HCT116 (cell line): ENCODE measurements around the gene CST8. TPM values are rescaled to one million over a fixed set of nuclear protein-coding genes. Genes with fewer than 3 reads are reported as not detected.

Experiments used
- ATAC-seq: fragments of 200-7000 bp; cut with Tn5 transposase; 2 replicates; pipeline ENCODE4 v1.9.1; 2020; ENCODE audit warnings: mild to moderate bottlenecking, moderate library complexity
- BruUV-seq: library from RNA; stranded (reverse); fragments of 400-500 nt; replicated peaks from 2 replicates; lab custom pipeline; 2021; lab: Mats Ljungman, UMichigan
- CTCF ChIA-PET: fragments of 300-600 bp; sonication (Branson Sonifier 250); formaldehyde crosslinking; loops from one replicate; lab custom pipeline; 2021; ENCODE audit warnings: antibody characterized with exemption; lab: Charles Lee
- POLR2A ChIA-PET: fragments of 300-600, 350-600 bp; sonication (Branson Sonifier 250); formaldehyde crosslinking; loops from one replicate; lab custom pipeline; 2021; ENCODE audit warnings: antibody characterized with exemption; lab: Charles Lee
- RAD21 ChIA-PET, 2 experiments: fragments of 300-600 bp; sonication (Branson Sonifier 250); formaldehyde crosslinking; loops; one replicate each; lab custom pipeline; 2023; ENCODE audit warnings: low total read pairs in 2 of 2; ENCODE audit not compliant: uncharacterized antibody in 2 of 2, unreplicated experiment in 2 of 2, low non-redundant PET in 1 of 2; lab: Charles Lee
- DNase-seq: peaks from one replicate; pipeline ENCODE4 v3.0.0-alpha.2; 2010; ENCODE audit warnings: low read depth, low spot score
- H2AFZ ChIP-seq: fragments of 200-600 bp; shearing (Covaris generic), sonication (generic); 2 replicates; pipeline ENCODE4 v1.6.1; 2017; ENCODE audit warnings: low read depth, mixed run types, mixed read lengths, antibody characterized with exemption, low read length; ENCODE audit not compliant: poor library complexity, severe bottlenecking
- H3K27ac ChIP-seq: 2 replicates; pipeline ENCODE4 v1.5.1; 2012; ENCODE audit warnings: low read depth, low read length
- H3K27me3 ChIP-seq: fragments of 200-600 bp; sonication (generic); 2 replicates; pipeline ENCODE4 v1.6.1; 2016; ENCODE audit warnings: mixed run types, low read length, mixed read lengths; ENCODE audit not compliant: insufficient read depth
- H3K36me3 ChIP-seq, 2 experiments: fragments of 200-500 bp in 1 of 2; fragments of 200-600 bp in 1 of 2; sonication (Bioruptor generic) in 1 of 2; sonication (generic) in 1 of 2; 2 replicates each; pipeline versions ENCODE4 v1.5.1 to v1.6.1; 2014 to 2016; ENCODE audit warnings: low read length in 2 of 2, inconsistent platforms in 1 of 2, mixed read lengths in 1 of 2, mixed run types in 1 of 2; ENCODE audit not compliant: insufficient read depth in 2 of 2, control insufficient read depth in 1 of 2
- H3K4me1 ChIP-seq, 2 experiments: fragments of 200-600 bp in 1 of 2; sonication (generic) in 1 of 2; 2 replicates each; pipeline versions ENCODE4 v1.5.1 to v1.6.1; 2012 to 2017; ENCODE audit warnings: low read length in 2 of 2, inconsistent platforms in 1 of 2, mild to moderate bottlenecking in 1 of 2, mixed read lengths in 1 of 2, mixed run types in 1 of 2, moderate library complexity in 1 of 2; ENCODE audit not compliant: insufficient read depth in 2 of 2, control insufficient read depth in 1 of 2
- H3K4me2 ChIP-seq: fragments of 200-600 bp; sonication (generic); 2 replicates; pipeline ENCODE4 v1.6.1; 2017; ENCODE audit warnings: mixed run types, low read length, mixed read lengths
- H3K4me3 ChIP-seq, 2 experiments: fragments of 200-600 bp in 1 of 2; sonication (generic) in 1 of 2; replicated peaks in 1 of 2; 2 replicates each; pipeline ENCODE4 v1.5.1; 2011 to 2016; ENCODE audit warnings: low read length in 2 of 2, control low read depth in 1 of 2, low read depth in 1 of 2, mild to moderate bottlenecking in 1 of 2, mixed read lengths in 1 of 2, mixed run types in 1 of 2
- H3K79me2 ChIP-seq: fragments of 200-600 bp; sonication (generic); 2 replicates; pipeline ENCODE4 v1.6.1; 2017; ENCODE audit warnings: mild to moderate bottlenecking, mixed run types, low read length, moderate library complexity, mixed read lengths; ENCODE audit not compliant: insufficient read depth
- H3K9ac ChIP-seq: fragments of 200-600 bp; sonication (generic); 2 replicates; pipeline ENCODE4 v1.6.1; 2016; ENCODE audit warnings: low read length, mixed read lengths
- H3K9me2 ChIP-seq: fragments of 200-600 bp; sonication (generic), shearing (Covaris generic); 2 replicates; pipeline ENCODE4 v1.6.1; 2017; ENCODE audit warnings: mixed run types, mild to moderate bottlenecking, moderate library complexity; ENCODE audit not compliant: insufficient read depth
- H3K9me3 ChIP-seq, 2 experiments: fragments of 200-500 bp in 1 of 2; fragments of 200-600 bp in 1 of 2; sonication (Bioruptor generic) in 1 of 2; sonication (generic) in 1 of 2; 2 replicates each; pipeline ENCODE4 v1.6.1; 2014 to 2017; ENCODE audit warnings: low read length in 2 of 2, mixed read lengths in 2 of 2, inconsistent platforms in 1 of 2, low read depth in 1 of 2, mild to moderate bottlenecking in 1 of 2, mixed run types in 1 of 2, moderate library complexity in 1 of 2; ENCODE audit not compliant: control insufficient read depth in 1 of 2, insufficient read depth in 1 of 2
- H4K20me1 ChIP-seq: fragments of 200-600 bp; sonication (generic), shearing (Covaris generic); 2 replicates; pipeline ENCODE4 v1.6.1; 2017; ENCODE audit warnings: mixed run types, mild to moderate bottlenecking, moderate library complexity; ENCODE audit not compliant: insufficient read depth
- EZH2 ChIP-seq: fragments of 200-600 bp; sonication (generic); IDR thresholded peaks from 2 replicates; pipeline ENCODE4 v1.6.1; 2017; ENCODE audit warnings: antibody characterized with exemption, mixed run types
- YY1 ChIP-seq: IDR thresholded peaks from 2 replicates; pipeline ENCODE4 v1.6.1; 2011; ENCODE audit warnings: low read length, low read depth, moderate library complexity, mild to moderate bottlenecking; ENCODE audit not compliant: insufficient replicate concordance; ENCODE audit errors: extremely low read depth
- ZFX ChIP-seq: fragments of 450-650 bp; IDR thresholded peaks from 2 replicates; pipeline ENCODE4 v1.6.1; 2017
- intact Hi-C: fragments of 100-400 bp; cut with micrococcal nuclease; formaldehyde crosslinking; loops from 2 replicates; pipeline ENCODE4 v1.10.0; 2022
- total RNA-seq: library from RNA; stranded (reverse); gene quantifications from one replicate; pipeline ENCODE4 v1.2.1, GENCODE V29; 2021; ENCODE audit not compliant: unreplicated experiment
- TF ChIP-seq, protein P1 (sequence below): IDR thresholded peaks from 2 replicates; pipeline ENCODE4 v1.6.1; 2012
- TF ChIP-seq, protein P2 (sequence below): IDR thresholded peaks from 2 replicates; pipeline ENCODE4 v1.6.1; 2012; ENCODE audit warnings: low read depth
- TF ChIP-seq, protein P3 (sequence below): IDR thresholded peaks from 2 replicates; pipeline ENCODE4 v1.6.1; 2011; ENCODE audit warnings: mild to moderate bottlenecking, low read length, moderate library complexity; ENCODE audit not compliant: insufficient replicate concordance; ENCODE audit errors: extremely low read depth

The CST8 gene
- total RNA-seq, 1 experiment from 2014 or later = not detected

DNA sequence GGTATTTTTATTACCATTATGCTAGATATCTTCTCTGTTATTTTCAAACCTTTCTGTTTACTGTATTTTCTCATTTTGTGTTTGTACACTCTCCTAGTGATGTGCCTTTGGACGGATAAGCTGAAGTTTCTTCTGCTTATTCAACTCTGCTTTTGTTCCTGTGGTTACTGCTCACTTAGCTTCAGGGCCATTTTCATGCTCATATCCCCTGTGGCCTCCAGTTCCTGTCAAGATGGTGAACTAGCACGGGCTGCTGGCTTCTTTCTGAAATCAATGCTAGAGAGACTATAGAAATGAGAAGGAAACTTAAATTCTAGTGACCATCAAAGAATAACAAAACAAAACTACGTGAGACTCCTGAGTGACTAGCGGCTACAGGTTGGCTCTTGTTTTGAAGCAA lies 6.8 kb upstream of the CST8 start:
- POLR2A ChIA-PET = no interaction called here
- no peaks in the 10 kb centered on the region for H4K20me1 ChIP-seq
- peaks cover 18% of the 10 kb centered on the region for H3K27me3 ChIP-seq
- ATAC-seq (no peak), DNase-seq (no peak)
- intact Hi-C loops = no loop called here
- no peaks in the 10 kb centered on the region for H3K36me3 ChIP-seq
- no peak overlapping the region for H3K27ac ChIP-seq
- TF ChIP-seq, protein P1, sequence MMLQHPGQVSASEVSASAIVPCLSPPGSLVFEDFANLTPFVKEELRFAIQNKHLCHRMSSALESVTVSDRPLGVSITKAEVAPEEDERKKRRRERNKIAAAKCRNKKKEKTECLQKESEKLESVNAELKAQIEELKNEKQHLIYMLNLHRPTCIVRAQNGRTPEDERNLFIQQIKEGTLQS = no peak
- TF ChIP-seq, protein P2, sequence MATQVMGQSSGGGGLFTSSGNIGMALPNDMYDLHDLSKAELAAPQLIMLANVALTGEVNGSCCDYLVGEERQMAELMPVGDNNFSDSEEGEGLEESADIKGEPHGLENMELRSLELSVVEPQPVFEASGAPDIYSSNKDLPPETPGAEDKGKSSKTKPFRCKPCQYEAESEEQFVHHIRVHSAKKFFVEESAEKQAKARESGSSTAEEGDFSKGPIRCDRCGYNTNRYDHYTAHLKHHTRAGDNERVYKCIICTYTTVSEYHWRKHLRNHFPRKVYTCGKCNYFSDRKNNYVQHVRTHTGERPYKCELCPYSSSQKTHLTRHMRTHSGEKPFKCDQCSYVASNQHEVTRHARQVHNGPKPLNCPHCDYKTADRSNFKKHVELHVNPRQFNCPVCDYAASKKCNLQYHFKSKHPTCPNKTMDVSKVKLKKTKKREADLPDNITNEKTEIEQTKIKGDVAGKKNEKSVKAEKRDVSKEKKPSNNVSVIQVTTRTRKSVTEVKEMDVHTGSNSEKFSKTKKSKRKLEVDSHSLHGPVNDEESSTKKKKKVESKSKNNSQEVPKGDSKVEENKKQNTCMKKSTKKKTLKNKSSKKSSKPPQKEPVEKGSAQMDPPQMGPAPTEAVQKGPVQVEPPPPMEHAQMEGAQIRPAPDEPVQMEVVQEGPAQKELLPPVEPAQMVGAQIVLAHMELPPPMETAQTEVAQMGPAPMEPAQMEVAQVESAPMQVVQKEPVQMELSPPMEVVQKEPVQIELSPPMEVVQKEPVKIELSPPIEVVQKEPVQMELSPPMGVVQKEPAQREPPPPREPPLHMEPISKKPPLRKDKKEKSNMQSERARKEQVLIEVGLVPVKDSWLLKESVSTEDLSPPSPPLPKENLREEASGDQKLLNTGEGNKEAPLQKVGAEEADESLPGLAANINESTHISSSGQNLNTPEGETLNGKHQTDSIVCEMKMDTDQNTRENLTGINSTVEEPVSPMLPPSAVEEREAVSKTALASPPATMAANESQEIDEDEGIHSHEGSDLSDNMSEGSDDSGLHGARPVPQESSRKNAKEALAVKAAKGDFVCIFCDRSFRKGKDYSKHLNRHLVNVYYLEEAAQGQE = no peak
- TF ChIP-seq EZH2 = no peak
- no peak for TF ChIP-seq ZFX
- TF ChIP-seq, protein P3, sequence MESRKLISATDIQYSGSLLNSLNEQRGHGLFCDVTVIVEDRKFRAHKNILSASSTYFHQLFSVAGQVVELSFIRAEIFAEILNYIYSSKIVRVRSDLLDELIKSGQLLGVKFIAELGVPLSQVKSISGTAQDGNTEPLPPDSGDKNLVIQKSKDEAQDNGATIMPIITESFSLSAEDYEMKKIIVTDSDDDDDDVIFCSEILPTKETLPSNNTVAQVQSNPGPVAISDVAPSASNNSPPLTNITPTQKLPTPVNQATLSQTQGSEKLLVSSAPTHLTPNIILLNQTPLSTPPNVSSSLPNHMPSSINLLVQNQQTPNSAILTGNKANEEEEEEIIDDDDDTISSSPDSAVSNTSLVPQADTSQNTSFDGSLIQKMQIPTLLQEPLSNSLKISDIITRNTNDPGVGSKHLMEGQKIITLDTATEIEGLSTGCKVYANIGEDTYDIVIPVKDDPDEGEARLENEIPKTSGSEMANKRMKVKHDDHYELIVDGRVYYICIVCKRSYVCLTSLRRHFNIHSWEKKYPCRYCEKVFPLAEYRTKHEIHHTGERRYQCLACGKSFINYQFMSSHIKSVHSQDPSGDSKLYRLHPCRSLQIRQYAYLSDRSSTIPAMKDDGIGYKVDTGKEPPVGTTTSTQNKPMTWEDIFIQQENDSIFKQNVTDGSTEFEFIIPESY = no peak
- no peak for TF ChIP-seq YY1
- no peak overlapping the region for H2AFZ ChIP-seq
- CTCF ChIA-PET = no interaction called here
- no peak overlapping the region for H3K4me2 ChIP-seq
- no peak overlapping the region for H3K9ac ChIP-seq
- H3K79me2 ChIP-seq = no peaks in the 10 kb centered on the region
- BruUV-seq = no TSS peak
- H3K9me3 ChIP-seq = no peaks in the 10 kb centered on the region
- H3K4me1 ChIP-seq = no peaks in the 10 kb centered on the region
- H3K4me3 ChIP-seq = no peak overlapping the region
- RAD21 ChIA-PET = no interaction called here
- no peaks in the 10 kb centered on the region for H3K9me2 ChIP-seq
